GM13977 (cell line): ENCODE data around the gene COPA.
"Not testable (repeated sequence)": the region's sequence is repeated elsewhere in the genome, so short reads cannot be mapped to it uniquely, and the experiment has no call there.

Experiments
- DNase-seq: peaks from one replicate; pipeline ENCODE4 v3.0.0; 2012; ENCODE audit warnings: low spot score
- CTCF ChIP-seq: IDR thresholded peaks from 2 replicates; pipeline ENCODE4 v1.5.1; 2012; ENCODE audit warnings: mild to moderate bottlenecking, control low read depth; ENCODE audit not compliant: insufficient read depth; ENCODE audit errors: extremely low read depth, missing control alignments
- in situ Hi-C: fragments of 300-500 bp; cut with MboI; formaldehyde crosslinking; loops from one replicate; pipeline ENCODE4 v1.12.0; 2022; ENCODE audit warnings: low sequenced_read_pairs, low pct_unique_long_range_greater_than_20kb, mixed read lengths, inconsistent platforms; ENCODE audit not compliant: unreplicated experiment

COPA gene

GRCh38 chr1:160342953-160343869, at the start of gene COPA, which contains the start of gene NCSTN:
TSS of gene COPA (minus strand) at chr1:160343250. CDS start at chr1:160343170, 80 bp downstream.
TSS of gene NCSTN (plus strand) at chr1:160343383. CDS start at chr1:160343397, 14 bp downstream.
- DNase-seq: peak; percentile 89
- TF ChIP-seq CTCF: no peak
- in situ Hi-C loops: no loop called here

GRCh38 chr1:160388406-160388805, 45.4 kb upstream of the COPA start:
- in situ Hi-C loops, DNase-seq: not testable (repeated sequence)

- in situ Hi-C loops, DNase-seq: not testable (repeated sequence)
Observed at GRCh38 chr1:160384812-160385211, 41.8 kb upstream of the COPA start.

DNA sequence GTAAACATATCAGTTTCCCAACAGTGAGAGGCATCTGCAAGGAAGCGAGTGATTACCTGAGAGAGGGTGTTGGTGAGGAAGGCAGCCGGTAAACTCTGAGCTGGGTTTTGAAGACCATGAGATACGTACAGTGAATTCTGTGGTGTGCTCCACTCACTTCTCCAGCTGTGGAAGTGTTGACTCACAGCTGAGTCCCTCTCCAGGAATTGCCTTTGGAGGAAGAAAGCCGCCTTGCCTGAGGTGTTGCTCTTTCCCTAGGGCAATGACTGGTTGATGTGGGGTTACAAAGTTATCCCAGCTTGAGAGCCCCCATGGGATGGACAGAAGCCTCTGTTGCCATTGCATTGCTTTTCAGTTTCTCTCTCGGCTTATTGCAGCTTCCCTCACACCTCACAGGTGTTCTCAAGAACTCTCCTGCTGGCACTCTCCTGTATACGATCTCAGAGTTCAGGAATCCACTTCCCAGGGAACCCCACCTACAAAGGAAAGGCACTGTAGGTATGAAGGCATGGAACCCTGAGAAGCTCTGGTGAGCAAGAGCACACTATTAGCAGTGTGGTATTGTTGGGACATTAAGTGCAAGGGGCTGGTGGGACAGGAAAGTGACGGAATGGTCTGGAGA, 34.6 kb upstream of the COPA start:
- TF ChIP-seq CTCF: no peak
- in situ Hi-C loops: no loop called here
- DNase-seq: no peak

DNA sequence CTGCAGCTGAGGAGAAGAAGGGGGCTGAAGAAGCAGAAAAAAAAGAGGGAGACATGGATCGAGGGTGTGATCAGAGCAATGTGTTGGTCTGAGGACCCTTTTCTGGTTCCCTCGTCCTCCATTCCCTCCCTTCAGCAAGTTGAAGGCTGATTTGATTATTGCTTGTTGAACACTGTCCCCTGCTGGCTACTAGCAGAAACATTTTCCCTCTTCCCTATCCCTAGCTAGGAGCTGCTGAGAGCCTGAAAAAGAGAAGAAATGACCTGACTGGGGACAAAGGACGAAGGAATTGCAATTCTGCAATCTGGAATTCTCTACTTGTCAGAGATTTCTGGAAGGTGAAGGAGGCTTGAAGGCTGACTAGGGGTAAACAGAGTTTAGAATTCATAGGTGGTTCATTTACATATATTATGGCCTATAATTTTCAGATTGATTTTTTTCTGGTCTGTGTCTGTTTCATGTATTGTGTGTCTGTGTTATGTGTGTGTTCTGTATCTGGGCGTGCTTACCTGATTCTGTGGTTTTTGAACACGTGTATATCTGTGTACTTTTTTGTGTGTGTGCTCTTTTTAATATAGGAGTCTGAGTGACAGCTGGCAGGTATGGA, 33.6 kb upstream of the COPA start:
- TF ChIP-seq CTCF: peak; percentile 89
- peak; percentile 75 for DNase-seq
- in situ Hi-C loops: no loop called here

- DNase-seq: no peak
- in situ Hi-C loops: no loop called here
- no peak for TF ChIP-seq CTCF
Observed at GRCh38 chr1:160375788-160376524, 32.9 kb upstream of the COPA start.
